K562 (cell line): Measurements from ENCODE around the gene PILRA. TPM values are rescaled to one million over a fixed set of nuclear protein-coding genes. Genes with fewer than 3 reads are reported as not detected.

Source experiments
- BHLHE40 ChIP-seq: IDR thresholded peaks from 2 replicates; pipeline ENCODE4 v1.6.1; 2011; ENCODE audit warnings: low read length, improper control_type of control experiment
- BRF1 ChIP-seq: IDR thresholded peaks from 3 replicates; pipeline ENCODE4 v1.6.1; 2011; ENCODE audit warnings: borderline replicate concordance, mild to moderate bottlenecking; ENCODE audit not compliant: insufficient read length; ENCODE audit errors: extremely low read depth
- CBX5 ChIP-seq: IDR thresholded peaks from 2 replicates; pipeline ENCODE4 v1.6.1; 2014; ENCODE audit warnings: low read depth, borderline replicate concordance
- GABPB1 ChIP-seq: sonication (generic); formaldehyde crosslinking; IDR thresholded peaks from 2 replicates; pipeline ENCODE4 v1.8.0; 2022; ENCODE audit warnings: mild to moderate bottlenecking, missing genetic modification reagents
- GABPB2 ChIP-seq: fragments of 250-450 bp; sonication (Bioruptor Pico); conservative IDR thresholded peaks from 2 replicates; pipeline ENCODE4 v1.5.1; 2021; ENCODE audit warnings: mild to moderate bottlenecking
- MAFF ChIP-seq: IDR thresholded peaks from 2 replicates; pipeline ENCODE4 v1.6.1; 2012; ENCODE audit warnings: low read length, improper control_type of control experiment
- NFATC3 ChIP-seq: fragments of 450-650 bp; IDR thresholded peaks from 2 replicates; pipeline ENCODE4 v1.6.1; 2017; ENCODE audit warnings: mild to moderate bottlenecking
- NFE2 ChIP-seq: IDR thresholded peaks from 2 replicates; pipeline ENCODE4 v1.6.1; 2014; ENCODE audit warnings: antibody characterized with exemption, low read depth
- RB1 ChIP-seq: fragments of 450-650 bp; IDR thresholded peaks from 2 replicates; pipeline ENCODE4 v1.6.1; 2017; ENCODE audit warnings: low read depth, mild to moderate bottlenecking
- SAP30 ChIP-seq: fragments of 200-600 bp; sonication (generic); IDR thresholded peaks from 2 replicates; pipeline ENCODE4 v1.6.1; 2012; ENCODE audit warnings: borderline replicate concordance, low read depth, mild to moderate bottlenecking, moderate library complexity, low read length, control low read depth, inconsistent platforms; ENCODE audit not compliant: insufficient read depth, poor library complexity, severe bottlenecking
- TBL1XR1 ChIP-seq, 2 experiments: IDR thresholded peaks; 2 replicates each; pipeline ENCODE4 v1.6.1; 2012; ENCODE audit warnings: improper control_type of control experiment in 2 of 2, low read length in 2 of 2, mild to moderate bottlenecking in 1 of 2
- ZFP30 ChIP-seq: fragments of 250-450 bp; sonication (Bioruptor Pico); IDR thresholded peaks from 2 replicates; pipeline ENCODE4 v1.8.0; 2022; ENCODE audit warnings: moderate library complexity, mild to moderate bottlenecking, inconsistent platforms, borderline replicate concordance
- ZNF274 ChIP-seq: IDR thresholded peaks from 2 replicates; pipeline ENCODE4 v1.6.1; 2011; ENCODE audit warnings: low read depth, mild to moderate bottlenecking, low read length, moderate library complexity, borderline replicate concordance
- ZNF384 ChIP-seq: IDR thresholded peaks from 2 replicates; pipeline ENCODE4 v1.6.1; 2012; ENCODE audit warnings: low read depth, low read length, improper control_type of control experiment
- ZNF445 ChIP-seq: fragments of 250-450 bp; sonication (Bioruptor Pico); IDR thresholded peaks from 2 replicates; pipeline ENCODE4 v1.4.0; 2020; ENCODE audit warnings: low read depth, mild to moderate bottlenecking, moderate library complexity
- ZSCAN32 ChIP-seq: fragments of 450-650 bp; formaldehyde crosslinking; IDR thresholded peaks from 2 replicates; pipeline ENCODE4 v1.4.0; 2020; ENCODE audit warnings: mild to moderate bottlenecking, moderate library complexity
- polyA plus RNA-seq, 8 experiments: library from polyadenylated mRNA; depleted of rRNA in 4 of 8; stranded (reverse) in 5 of 8; unstranded in 3 of 8; fragments of >200 nt; fragmentation: Nextera tagmentation in 2 of 8; fragmentation: Illumina TruSeq in 1 of 8; extraction: Ambion mirVana in 2 of 8; extraction: Trizol in 1 of 8; gene quantifications; 2 replicates each; pipeline versions ENCODE4 v1.2.1 to v1.2.3, GENCODE V29; 2011 to 2014; ENCODE audit warnings: inconsistent platforms in 1 of 8, missing spikeins in 1 of 8
- total RNA-seq, 7 experiments: library from RNA; depleted of rRNA in 6 of 7; stranded (reverse); fragments of >200 nt in 6 of 7; fragmentation: Illumina TruSeq in 2 of 7; extraction: Trizol in 2 of 7; gene quantifications; 2 replicates each; pipeline versions ENCODE4 v1.2.1 to v1.2.3, GENCODE V29; 2011 to 2021; ENCODE audit warnings: low replicate concordance in 1 of 7
- TF ChIP-seq, protein P1 (sequence below): fragments of 150-350 bp; IDR thresholded peaks from 2 replicates; pipeline ENCODE4 v1.6.1; 2014; ENCODE audit warnings: low read depth, mild to moderate bottlenecking, low read length, borderline replicate concordance
- TF ChIP-seq, protein P2 (sequence below): IDR thresholded peaks from 2 replicates; pipeline ENCODE4 v1.6.1; 2011; ENCODE audit warnings: borderline replicate concordance, low read depth, mild to moderate bottlenecking, moderate library complexity, low read length; ENCODE audit not compliant: insufficient read depth, poor library complexity, severe bottlenecking
- TF ChIP-seq, protein P3 (sequence below): IDR thresholded peaks from 3 replicates; pipeline ENCODE4 v1.6.1; 2011; ENCODE audit warnings: borderline replicate concordance, mild to moderate bottlenecking, moderate library complexity; ENCODE audit not compliant: insufficient read length; ENCODE audit errors: extremely low read depth

Gene PILRA
- total and polyA plus RNA-seq, 9 of the 15 experiments (the other 6 are each of a cell fraction or from before 2014, with no cell fraction given), result 0.13 to 1.8 (median 0.62) TPM

DNA sequence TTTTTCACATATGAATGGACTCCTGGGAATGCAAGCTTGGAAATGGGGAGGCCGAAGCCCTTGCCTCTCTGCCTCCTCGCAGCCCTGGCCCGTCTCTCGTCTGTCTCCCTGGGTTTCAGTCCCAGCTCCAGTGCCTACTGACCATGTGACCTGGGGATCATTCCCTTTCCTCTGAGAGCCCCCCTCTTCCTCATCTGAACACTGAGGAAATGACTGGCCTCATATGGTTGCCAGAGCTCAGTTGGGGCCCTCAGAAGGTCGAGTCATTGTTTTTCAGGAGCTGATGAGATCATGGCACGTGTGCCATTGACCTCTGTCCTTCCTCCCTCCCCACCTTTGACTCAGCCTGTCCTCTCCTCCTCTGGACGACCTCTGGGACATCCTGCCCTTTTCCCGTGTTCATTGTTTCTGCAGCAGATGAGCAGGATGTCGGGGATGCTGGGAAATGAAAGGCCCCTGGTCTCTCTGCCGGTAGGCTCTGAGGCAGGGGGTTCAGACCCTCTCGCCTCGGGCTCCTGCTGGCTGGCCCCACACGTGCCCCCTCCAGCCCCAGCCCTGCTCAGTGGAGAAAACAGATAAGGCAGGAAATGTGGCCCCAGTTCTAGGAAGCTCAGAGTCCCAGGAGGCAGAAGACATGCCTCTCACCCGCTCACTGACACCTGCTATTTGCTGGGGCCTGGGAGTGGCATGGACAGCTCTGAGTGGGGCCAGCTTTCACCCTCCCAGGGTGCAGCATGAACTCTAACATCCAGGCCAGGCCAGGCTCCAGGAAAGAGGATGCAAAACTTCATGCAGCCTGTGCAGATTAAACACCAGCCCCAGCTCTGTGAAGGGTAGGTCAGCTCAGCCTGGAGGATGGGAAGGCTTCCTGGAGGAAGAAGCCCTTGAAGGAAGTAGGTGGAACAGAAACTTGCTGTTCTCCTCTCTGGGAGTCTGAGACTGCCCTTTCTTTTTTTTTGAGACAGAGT is 71.3 kb downstream of the PILRA start (continued):
- TF ChIP-seq, protein P1, sequence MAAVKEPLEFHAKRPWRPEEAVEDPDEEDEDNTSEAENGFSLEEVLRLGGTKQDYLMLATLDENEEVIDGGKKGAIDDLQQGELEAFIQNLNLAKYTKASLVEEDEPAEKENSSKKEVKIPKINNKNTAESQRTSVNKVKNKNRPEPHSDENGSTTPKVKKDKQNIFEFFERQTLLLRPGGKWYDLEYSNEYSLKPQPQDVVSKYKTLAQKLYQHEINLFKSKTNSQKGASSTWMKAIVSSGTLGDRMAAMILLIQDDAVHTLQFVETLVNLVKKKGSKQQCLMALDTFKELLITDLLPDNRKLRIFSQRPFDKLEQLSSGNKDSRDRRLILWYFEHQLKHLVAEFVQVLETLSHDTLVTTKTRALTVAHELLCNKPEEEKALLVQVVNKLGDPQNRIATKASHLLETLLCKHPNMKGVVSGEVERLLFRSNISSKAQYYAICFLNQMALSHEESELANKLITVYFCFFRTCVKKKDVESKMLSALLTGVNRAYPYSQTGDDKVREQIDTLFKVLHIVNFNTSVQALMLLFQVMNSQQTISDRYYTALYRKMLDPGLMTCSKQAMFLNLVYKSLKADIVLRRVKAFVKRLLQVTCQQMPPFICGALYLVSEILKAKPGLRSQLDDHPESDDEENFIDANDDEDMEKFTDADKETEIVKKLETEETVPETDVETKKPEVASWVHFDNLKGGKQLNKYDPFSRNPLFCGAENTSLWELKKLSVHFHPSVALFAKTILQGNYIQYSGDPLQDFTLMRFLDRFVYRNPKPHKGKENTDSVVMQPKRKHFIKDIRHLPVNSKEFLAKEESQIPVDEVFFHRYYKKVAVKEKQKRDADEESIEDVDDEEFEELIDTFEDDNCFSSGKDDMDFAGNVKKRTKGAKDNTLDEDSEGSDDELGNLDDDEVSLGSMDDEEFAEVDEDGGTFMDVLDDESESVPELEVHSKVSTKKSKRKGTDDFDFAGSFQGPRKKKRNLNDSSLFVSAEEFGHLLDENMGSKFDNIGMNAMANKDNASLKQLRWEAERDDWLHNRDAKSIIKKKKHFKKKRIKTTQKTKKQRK, result no peak
- TF ChIP-seq ZFP30 (CRISPR knock-in tag), result no peak
- TF ChIP-seq GABPB2, result no peak
- peak; percentile 48; the same call in 1 of the 2 replicates for TF ChIP-seq MAFF
- TF ChIP-seq TBL1XR1 (IDR thresholded peaks at IDR 0.05; ENCODE audit: low read length in 2 of 2), result no peak
- TF ChIP-seq GABPB1, result peak; percentile 28; the same call in 1 of the 2 replicates
- no peak for TF ChIP-seq RB1
- TF ChIP-seq ZNF445, result no peak
- TF ChIP-seq, protein P2, sequence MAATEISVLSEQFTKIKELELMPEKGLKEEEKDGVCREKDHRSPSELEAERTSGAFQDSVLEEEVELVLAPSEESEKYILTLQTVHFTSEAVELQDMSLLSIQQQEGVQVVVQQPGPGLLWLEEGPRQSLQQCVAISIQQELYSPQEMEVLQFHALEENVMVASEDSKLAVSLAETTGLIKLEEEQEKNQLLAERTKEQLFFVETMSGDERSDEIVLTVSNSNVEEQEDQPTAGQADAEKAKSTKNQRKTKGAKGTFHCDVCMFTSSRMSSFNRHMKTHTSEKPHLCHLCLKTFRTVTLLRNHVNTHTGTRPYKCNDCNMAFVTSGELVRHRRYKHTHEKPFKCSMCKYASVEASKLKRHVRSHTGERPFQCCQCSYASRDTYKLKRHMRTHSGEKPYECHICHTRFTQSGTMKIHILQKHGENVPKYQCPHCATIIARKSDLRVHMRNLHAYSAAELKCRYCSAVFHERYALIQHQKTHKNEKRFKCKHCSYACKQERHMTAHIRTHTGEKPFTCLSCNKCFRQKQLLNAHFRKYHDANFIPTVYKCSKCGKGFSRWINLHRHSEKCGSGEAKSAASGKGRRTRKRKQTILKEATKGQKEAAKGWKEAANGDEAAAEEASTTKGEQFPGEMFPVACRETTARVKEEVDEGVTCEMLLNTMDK, result no peak
- peak; percentile 83 for TF ChIP-seq NFE2
- TF ChIP-seq ZSCAN32 (CRISPR knock-in tag), result no peak
- TF ChIP-seq ZNF384, result no peak
- TF ChIP-seq BHLHE40, result peak; percentile 98
- no peak for TF ChIP-seq CBX5
- no peak for TF ChIP-seq NFATC3
- TF ChIP-seq BRF1, result no peak
- TF ChIP-seq, protein P3, sequence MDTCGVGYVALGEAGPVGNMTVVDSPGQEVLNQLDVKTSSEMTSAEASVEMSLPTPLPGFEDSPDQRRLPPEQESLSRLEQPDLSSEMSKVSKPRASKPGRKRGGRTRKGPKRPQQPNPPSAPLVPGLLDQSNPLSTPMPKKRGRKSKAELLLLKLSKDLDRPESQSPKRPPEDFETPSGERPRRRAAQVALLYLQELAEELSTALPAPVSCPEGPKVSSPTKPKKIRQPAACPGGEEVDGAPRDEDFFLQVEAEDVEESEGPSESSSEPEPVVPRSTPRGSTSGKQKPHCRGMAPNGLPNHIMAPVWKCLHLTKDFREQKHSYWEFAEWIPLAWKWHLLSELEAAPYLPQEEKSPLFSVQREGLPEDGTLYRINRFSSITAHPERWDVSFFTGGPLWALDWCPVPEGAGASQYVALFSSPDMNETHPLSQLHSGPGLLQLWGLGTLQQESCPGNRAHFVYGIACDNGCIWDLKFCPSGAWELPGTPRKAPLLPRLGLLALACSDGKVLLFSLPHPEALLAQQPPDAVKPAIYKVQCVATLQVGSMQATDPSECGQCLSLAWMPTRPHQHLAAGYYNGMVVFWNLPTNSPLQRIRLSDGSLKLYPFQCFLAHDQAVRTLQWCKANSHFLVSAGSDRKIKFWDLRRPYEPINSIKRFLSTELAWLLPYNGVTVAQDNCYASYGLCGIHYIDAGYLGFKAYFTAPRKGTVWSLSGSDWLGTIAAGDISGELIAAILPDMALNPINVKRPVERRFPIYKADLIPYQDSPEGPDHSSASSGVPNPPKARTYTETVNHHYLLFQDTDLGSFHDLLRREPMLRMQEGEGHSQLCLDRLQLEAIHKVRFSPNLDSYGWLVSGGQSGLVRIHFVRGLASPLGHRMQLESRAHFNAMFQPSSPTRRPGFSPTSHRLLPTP, result peak; percentile 31
- TF ChIP-seq ZNF274, result no peak
- TF ChIP-seq SAP30, result no peak
